T-helper 2 cell treated with Interferon-gamma antibody and Interleukin-4, amounts not matched to agents 5 μg/mL and 100 μg/mL, for 36 hours (primary cell): ENCODE data around the gene ATP8A1.
"Not testable (repeated sequence)": the region's sequence is repeated elsewhere in the genome, so short reads cannot be mapped to it uniquely, and the experiment has no call there.

Experiments
- DNase-seq: peaks from one replicate; pipeline ENCODE4 v3.0.0; 2021; ENCODE audit warnings: low spot score
- H3K27ac Mint-ChIP-seq: one replicate; pipeline ENCODE4 v1.8.0; 2021; ENCODE audit warnings: mild to moderate bottlenecking, mixed read lengths
- H3K27me3 Mint-ChIP-seq: one replicate; pipeline ENCODE4 v1.8.0; 2021; ENCODE audit warnings: low read depth, mixed read lengths
- H3K36me3 Mint-ChIP-seq: one replicate; pipeline ENCODE4 v1.8.0; 2021; ENCODE audit warnings: low read depth, mixed read lengths
- H3K4me1 Mint-ChIP-seq: one replicate; pipeline ENCODE4 v1.8.0; 2021; ENCODE audit warnings: low read depth, mixed read lengths
- H3K4me3 Mint-ChIP-seq: one replicate; pipeline ENCODE4 v1.8.0; 2022; ENCODE audit warnings: mild to moderate bottlenecking, moderate library complexity, mixed read lengths
- H3K9me3 Mint-ChIP-seq: one replicate; pipeline ENCODE4 v1.8.0; 2021; ENCODE audit warnings: mixed read lengths

The ATP8A1 gene

DNA sequence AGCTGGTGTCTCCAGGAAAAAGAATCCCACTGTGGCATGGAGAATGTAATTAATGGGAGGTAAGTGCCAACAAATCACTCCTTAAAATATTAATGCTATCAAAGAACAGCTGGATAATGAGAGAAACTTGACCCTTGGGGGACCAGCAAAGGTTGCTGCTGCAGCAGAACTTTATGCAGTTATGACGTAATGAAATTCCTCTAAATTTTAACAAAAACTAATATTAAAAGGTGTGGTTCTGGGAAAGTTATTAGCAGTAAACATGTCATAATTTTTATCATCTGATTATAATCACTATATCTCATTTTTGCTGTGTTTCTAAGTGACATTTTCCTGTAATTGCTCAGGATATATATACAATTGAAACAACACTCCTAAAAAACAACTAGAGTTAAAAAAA, 261.3 kb downstream of the ATP8A1 start:
- Mint-ChIP-seq H3K4me1 (peaks cover 20% of the 10 kb centered on the region), H3K27me3 (peaks cover 58% of the 10 kb centered on the region), H3K4me3 (no peak overlapping the region), H3K36me3 (no peaks in the 10 kb centered on the region), H3K27ac (no peak overlapping the region), H3K9me3 (no peaks in the 10 kb centered on the region)
- DNase-seq, result no peak

DNA sequence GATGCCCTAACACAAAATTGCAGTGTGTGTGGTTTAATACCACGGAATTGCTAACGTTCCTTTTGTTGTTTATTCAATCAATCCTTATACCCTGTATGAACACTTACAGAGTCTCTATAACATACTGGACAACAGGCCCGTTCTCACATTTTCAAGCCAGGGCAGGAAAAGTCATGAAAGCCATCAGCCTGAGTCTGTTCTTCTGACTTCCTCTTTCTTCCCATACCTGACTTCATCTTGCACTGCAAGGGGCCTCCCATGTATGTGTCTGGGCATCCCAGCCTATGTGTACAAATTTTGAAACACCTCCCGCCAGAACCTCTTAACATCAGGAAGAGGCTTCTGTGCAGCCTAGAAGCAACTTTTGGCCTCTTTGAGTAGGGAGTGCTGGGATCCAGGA, 264.5 kb downstream of the ATP8A1 start:
- Mint-ChIP-seq H3K9me3 (no peaks in the 10 kb centered on the region), H3K4me3 (no peak overlapping the region), H3K27ac (no peak overlapping the region), H3K4me1 (peaks cover 12% of the 10 kb centered on the region), H3K27me3 (peaks cover 32% of the 10 kb centered on the region), H3K36me3 (no peaks in the 10 kb centered on the region)
- DNase-seq, result no peak

DNA sequence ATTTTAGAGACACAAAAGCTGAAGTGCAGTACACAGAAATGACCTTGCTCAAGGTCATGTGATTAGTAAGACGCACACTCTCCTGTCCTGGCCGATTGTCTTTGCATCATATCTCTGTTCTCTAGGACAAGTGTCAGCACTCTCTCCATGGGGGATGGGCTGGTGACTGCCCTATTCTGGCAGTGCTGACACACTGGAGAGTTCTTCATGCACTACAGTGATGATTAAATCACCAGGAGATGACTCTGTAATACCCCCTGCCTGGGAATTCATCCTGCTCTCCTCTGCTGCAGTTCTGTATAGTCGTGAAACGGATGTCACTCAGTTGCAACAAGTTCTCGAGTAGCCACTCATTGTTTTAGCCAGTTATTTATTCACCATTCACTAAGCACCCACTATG, 264.9 kb downstream of the ATP8A1 start:
- H3K36me3 Mint-ChIP-seq, result no peaks in the 10 kb centered on the region
- DNase-seq, result no peak
- H3K27me3 Mint-ChIP-seq, result peaks cover 28% of the 10 kb centered on the region
- no peaks in the 10 kb centered on the region for H3K9me3 Mint-ChIP-seq
- peaks cover 8% of the 10 kb centered on the region for H3K4me1 Mint-ChIP-seq
- no peak overlapping the region for H3K27ac Mint-ChIP-seq
- no peak overlapping the region for H3K4me3 Mint-ChIP-seq

DNA sequence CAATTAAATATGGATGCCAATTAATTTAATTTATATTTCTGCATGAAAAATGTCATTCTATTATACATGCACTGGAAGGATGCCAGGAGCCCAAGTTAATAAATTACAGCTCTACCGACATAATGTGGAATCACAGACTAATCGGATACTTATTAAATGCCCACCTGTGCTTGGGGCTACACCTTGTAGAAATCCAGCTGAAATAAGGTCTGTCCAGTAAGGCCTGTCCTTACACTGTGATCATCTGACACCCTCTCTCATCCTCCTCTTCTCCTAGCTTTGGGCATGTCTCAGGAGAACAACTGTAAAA, 265.6 kb downstream of the ATP8A1 start:
- Mint-ChIP-seq H3K27me3 (peaks cover 21% of the 10 kb centered on the region), H3K4me3 (no peak overlapping the region), H3K27ac (no peak overlapping the region), H3K4me1 (peaks cover under 1% of the 10 kb centered on the region), H3K9me3 (no peaks in the 10 kb centered on the region), H3K36me3 (no peaks in the 10 kb centered on the region)
- DNase-seq, result no peak

DNA sequence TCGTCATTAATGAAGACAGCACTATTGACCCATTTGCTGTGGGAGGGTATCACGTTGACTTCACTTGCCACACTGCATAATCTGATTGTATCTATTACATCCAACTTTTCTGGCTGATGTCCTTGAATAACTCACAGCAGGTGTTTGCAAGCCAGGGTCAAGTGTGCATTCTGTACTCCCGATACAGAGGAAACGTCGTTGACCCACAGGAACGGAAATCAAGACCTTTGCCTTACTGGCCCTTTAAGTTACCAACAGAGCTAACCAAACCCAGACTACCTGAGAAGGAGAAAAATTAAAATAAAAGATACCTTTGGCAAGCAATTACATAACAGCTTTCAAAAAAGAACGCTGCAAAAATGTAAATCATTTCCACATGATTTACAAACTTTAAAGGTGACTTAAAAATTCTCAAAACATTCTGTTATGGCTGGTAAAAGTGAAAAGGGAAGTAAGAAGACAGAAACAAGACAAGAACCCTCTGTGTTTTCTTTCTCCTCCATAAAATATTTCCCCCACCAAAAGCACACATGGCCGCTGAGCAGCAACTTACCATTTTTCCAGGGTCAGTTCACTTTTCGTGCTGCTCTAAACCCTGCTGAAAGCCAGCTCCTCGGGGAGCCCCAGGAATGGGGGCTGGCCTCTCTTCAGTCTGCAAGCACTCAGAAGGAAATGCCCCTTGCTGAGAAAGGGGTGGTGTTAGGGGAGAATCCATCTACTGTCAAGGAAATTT, 266.1 kb downstream of the ATP8A1 start:
- Mint-ChIP-seq H3K4me1 (no peaks in the 10 kb centered on the region), H3K27me3 (peaks cover 17% of the 10 kb centered on the region), H3K9me3 (no peaks in the 10 kb centered on the region), H3K36me3 (no peaks in the 10 kb centered on the region), H3K27ac (no peak overlapping the region), H3K4me3 (no peak overlapping the region)
- no peak for DNase-seq

DNA sequence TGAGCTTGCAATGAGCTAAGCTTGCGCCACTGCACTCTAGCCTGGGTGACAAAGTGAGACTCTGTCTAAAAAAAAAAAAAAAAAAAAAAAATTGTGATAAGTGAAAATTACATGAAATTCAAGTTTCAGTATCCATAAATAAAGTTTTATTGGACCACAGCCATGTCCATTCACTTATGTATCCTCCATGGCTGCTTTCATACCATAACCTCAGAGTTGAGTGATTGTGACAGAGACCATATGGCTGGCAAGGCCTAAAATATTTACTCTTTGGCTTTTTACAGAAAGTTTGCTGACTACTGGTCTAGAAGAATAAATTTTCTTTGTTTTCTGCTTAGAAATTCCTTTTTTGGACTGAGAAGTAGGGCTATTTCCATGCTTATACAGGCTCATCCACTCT, 271.4 kb downstream of the ATP8A1 start:
- H3K36me3 Mint-ChIP-seq, result no peaks in the 10 kb centered on the region
- no peak overlapping the region for H3K4me3 Mint-ChIP-seq
- H3K4me1 Mint-ChIP-seq, result no peaks in the 10 kb centered on the region
- no peak for DNase-seq
- no peaks in the 10 kb centered on the region for H3K9me3 Mint-ChIP-seq
- peaks cover 9% of the 10 kb centered on the region for H3K27me3 Mint-ChIP-seq
- H3K27ac Mint-ChIP-seq, result no peak overlapping the region

DNA sequence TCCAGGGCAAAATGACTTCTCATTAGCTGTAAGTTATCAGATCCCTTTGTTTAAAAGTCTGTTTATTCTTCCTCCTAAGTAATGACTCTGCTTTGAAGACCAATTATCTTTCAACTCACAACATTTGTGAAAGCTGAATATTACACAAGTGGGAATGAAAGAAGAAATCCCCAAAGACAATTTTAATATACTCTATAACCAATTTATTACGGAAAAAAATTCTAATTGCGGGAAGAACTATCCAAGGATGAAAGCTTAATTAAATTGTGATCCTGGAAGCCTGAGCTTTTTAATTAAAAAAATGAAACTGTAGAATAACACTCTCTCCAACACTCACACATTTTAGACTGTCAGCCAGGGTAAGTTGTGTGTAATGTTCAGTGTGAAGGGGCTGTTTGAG, 275.2 kb downstream of the ATP8A1 start:
- H3K27ac Mint-ChIP-seq, result no peak overlapping the region
- no peaks in the 10 kb centered on the region for H3K9me3 Mint-ChIP-seq
- H3K36me3 Mint-ChIP-seq, result no peaks in the 10 kb centered on the region
- peaks cover 13% of the 10 kb centered on the region for H3K27me3 Mint-ChIP-seq
- H3K4me3 Mint-ChIP-seq, result no peak overlapping the region
- no peak for DNase-seq
- no peaks in the 10 kb centered on the region for H3K4me1 Mint-ChIP-seq

DNA sequence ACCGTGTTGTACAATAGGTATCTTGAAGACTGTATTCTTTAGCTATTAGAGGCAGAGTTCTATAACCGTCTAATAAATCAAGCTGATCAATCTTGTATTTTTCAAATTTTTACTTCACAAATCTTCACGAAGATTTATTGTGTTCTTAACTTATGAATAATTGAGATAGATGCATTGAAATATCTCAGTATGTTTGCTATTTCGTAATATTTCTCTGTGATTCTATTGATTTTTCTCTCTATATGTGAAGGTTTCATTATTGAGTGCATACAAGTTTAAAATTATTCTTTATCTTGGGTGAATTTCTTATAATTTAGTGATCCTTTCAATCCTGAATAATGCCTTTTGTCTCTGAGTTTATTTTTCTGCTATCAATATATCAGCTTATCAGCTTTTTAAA, 279.4 kb downstream of the ATP8A1 start:
- Mint-ChIP-seq H3K27me3 (peaks cover 17% of the 10 kb centered on the region), H3K4me3 (no peak overlapping the region), H3K4me1 (no peaks in the 10 kb centered on the region), H3K36me3 (no peaks in the 10 kb centered on the region), H3K27ac (no peak overlapping the region), H3K9me3 (no peaks in the 10 kb centered on the region)
- DNase-seq, result no peak

DNA sequence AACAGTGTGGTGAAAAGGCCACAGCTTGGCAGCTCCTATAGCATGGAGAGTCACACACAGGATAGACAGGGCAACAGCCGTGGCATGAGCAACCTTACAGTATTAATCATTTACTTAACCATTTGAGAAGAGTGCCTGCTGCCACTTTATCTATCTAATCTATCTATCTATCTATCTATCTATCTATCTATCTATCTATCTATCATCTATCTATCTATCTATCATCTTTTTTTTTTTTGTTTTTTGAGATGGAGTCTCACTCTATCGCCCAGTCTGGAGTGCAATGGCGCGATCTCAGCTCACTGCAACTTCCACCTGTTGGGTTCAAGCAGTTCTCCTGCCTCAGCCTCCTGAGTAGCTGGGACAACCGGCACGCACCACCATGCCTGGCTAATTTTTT, 284.6 kb downstream of the ATP8A1 start:
- H3K9me3 Mint-ChIP-seq, H3K36me3 Mint-ChIP-seq, H3K4me1 Mint-ChIP-seq, H3K4me3 Mint-ChIP-seq, DNase-seq, H3K27ac Mint-ChIP-seq, H3K27me3 Mint-ChIP-seq: not testable (repeated sequence)

DNA sequence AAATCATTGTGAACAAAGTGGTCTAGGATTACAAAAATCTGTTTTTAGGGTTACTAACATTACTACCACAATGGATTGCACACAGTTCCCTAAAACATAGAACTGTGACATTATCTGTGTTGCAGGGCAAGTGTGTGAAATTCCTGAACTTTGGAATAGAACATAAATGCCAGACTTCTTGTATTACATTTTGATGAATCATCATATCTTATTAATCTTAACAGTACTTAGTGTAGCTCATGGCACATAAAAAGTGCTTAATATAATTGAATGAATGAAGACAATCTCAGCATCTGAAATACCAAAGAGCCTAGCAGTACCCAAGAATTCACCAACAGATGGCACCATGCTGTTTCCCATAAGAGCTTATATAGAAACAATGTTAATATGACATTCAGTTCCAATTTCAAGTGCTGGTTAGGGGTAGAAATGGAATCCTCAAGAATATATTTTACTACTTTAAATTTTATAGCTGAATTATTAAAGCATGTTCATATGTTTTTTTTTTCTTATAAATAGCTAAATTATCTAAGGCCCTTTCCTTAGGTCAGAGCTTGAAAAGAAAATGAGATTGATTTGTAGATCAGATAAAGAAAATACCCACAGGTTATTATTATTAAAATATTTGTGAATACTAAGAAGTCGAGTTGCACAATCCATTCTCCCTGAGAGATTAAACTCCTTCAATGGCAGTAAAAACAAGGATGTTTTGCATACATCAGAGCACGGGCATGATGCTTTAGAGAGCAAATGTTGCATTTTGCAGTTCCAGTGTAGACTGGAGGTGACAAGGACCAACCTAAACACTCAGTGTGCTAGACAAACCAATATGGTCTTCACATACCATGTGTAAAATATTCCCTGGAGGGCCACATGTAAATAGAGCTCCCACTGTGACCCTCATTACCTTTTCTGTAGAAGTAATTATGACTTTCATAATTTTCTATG, 285.3 kb downstream of the ATP8A1 start:
- Mint-ChIP-seq H3K36me3 (no peaks in the 10 kb centered on the region), H3K9me3 (no peaks in the 10 kb centered on the region), H3K27ac (no peak overlapping the region), H3K27me3 (peaks cover 3% of the 10 kb centered on the region), H3K4me3 (no peak overlapping the region), H3K4me1 (no peaks in the 10 kb centered on the region)
- DNase-seq, result no peak

DNA sequence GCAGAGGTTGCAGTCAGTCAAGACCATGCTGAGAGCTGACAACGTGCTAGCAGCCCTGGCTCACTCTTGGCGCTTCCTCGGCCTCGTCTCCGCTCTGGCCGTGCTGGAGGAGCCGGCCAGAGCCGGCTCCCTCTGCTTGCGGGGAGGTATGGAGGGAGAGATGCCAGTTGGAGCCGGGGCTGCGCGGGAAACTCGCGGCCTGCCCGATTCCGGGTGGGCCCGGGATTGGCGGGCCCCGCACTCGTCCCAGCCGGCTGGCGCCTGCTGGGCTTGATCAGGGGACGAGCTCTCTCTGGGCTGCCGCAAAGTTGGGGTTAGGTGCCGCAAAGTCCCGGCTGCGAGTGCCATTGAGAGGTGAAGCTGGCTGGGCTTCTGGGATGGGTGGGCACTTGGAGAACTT, 287.4 kb downstream of the ATP8A1 start:
- Mint-ChIP-seq H3K27me3 (no peaks in the 10 kb centered on the region), H3K36me3 (no peaks in the 10 kb centered on the region), H3K9me3 (no peaks in the 10 kb centered on the region), H3K4me3 (no peak overlapping the region), H3K27ac (no peak overlapping the region), H3K4me1 (no peaks in the 10 kb centered on the region)
- no peak for DNase-seq

DNA sequence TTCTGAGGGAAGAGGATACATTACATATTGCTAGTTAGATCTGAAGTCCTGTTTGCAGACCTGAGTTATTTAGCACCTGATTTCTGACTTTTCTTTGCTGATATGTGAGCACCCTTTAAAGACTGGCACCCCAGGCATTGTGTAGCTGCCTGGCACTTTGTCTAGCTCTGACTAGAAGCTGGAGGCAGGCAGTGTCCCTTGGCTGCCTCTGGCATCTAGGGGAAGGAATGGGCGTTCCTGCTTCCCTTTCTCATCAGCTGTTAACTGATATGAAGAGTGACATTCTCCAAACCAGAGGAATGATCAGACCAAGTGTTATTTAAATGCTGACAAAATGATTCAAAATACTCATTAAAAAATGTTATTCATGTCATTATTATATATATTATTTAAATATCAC, 289.9 kb downstream of the ATP8A1 start:
- DNase-seq, result no peak
- Mint-ChIP-seq H3K4me1 (no peaks in the 10 kb centered on the region), H3K9me3 (no peaks in the 10 kb centered on the region), H3K36me3 (no peaks in the 10 kb centered on the region), H3K27me3 (peaks cover 9% of the 10 kb centered on the region), H3K4me3 (no peak overlapping the region), H3K27ac (no peak overlapping the region)

DNA sequence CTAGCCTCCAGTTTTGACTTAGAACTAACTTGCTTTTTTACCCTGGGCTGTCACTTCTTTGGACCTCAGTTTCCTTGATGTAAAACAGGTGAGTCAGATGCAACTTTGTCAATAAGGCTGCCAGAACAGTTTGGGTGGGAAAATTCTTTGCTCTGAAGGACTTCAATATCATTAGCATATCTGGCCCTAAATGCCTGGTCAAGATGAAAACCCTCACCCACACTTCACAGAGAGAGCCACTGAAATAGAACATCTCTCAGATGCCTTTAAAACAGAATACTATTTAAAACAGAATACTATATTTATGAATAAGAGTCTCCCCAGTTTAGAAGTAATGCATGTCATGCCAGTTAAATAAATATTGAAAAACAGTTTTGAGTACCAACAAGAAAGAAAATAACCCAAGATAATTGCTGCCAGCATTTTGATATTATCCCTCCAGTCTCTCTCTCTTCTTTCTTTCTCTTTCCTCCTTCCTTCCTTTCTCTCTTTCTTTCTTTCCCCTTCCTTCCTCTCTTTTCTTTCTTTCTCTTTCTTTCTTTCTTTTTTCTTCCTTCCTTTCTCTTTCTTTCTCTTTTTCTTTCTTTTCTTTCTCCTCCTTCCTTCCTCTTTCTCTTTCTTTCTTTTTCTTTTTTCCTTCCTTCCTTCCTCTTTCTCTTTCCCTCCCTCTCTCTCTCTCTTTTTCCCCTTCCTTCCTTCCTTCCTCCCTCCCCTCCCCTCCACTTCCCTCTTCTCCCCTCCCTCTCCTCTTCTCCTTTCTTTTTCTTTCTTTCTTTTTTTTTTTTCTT, 292.4 kb downstream of the ATP8A1 start:
- Mint-ChIP-seq H3K4me1 (no peaks in the 10 kb centered on the region), H3K27me3 (peaks cover 11% of the 10 kb centered on the region), H3K36me3 (no peaks in the 10 kb centered on the region), H3K27ac (no peak overlapping the region), H3K9me3 (no peaks in the 10 kb centered on the region), H3K4me3 (no peak overlapping the region)
- no peak for DNase-seq

DNA sequence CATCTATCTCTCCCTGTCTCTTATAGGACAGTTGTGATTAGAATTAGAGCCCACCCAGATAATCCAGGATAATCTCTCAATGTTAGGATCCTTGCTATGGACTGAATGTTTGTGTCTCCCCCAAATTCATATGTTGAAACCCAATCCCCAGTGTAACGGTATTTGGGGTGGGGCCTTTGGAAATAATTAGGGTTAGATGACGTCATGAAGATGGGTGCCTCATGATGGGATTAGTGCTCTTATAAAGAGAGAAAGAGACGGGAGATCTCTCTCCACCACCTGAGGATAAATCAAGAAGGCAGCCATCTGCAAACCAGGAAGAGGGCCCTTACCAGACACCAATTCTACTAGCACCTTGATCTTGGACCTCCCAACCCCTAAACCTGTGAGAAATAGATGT, 293.3 kb downstream of the ATP8A1 start:
- Mint-ChIP-seq H3K27ac (no peak overlapping the region), H3K4me3 (no peak overlapping the region), H3K36me3 (no peaks in the 10 kb centered on the region), H3K4me1 (no peaks in the 10 kb centered on the region), H3K9me3 (no peaks in the 10 kb centered on the region), H3K27me3 (peaks cover 16% of the 10 kb centered on the region)
- no peak for DNase-seq
